T-helper 17 cell (primary cell): Measurements from ENCODE around the gene LCN12. TPM values are rescaled to one million over a fixed set of nuclear protein-coding genes. Genes with fewer than 3 reads are reported as not detected.
A peak's percentile ranks its signal among the peaks of the same experiment; 100 is the strongest.

ENCODE experiments used
- ATAC-seq: fragments of 150-1000 bp; cut with Tn5 transposase; 2 replicates; pipeline ENCODE4 v1.10.0; 2021; ENCODE audit warnings: mild to moderate bottlenecking, moderate library complexity
- DNase-seq, 3 donors: peaks; one replicate each; pipeline versions ENCODE4 v3.0.0 to v3.0.0-alpha.2; 2020 to 2021
- H3K9me3 ChIP-seq: one replicate; pipeline ENCODE4 v1.7.0; 2013; ENCODE audit warnings: low read length, mild to moderate bottlenecking; ENCODE audit not compliant: control insufficient read depth, poor library complexity, severe bottlenecking
- H3K27ac Mint-ChIP-seq: one replicate; pipeline ENCODE4 v1.8.0; 2022; ENCODE audit warnings: mild to moderate bottlenecking, moderate library complexity, mixed read lengths
- H3K27me3 Mint-ChIP-seq: one replicate; pipeline ENCODE4 v1.8.0; 2022; ENCODE audit warnings: mixed read lengths
- H3K36me3 Mint-ChIP-seq: one replicate; pipeline ENCODE4 v1.8.0; 2022; ENCODE audit warnings: low read depth, mixed read lengths
- H3K4me1 Mint-ChIP-seq: one replicate; pipeline ENCODE4 v1.8.0; 2022; ENCODE audit warnings: mild to moderate bottlenecking, mixed read lengths
- H3K4me3 Mint-ChIP-seq: one replicate; pipeline ENCODE4 v1.8.0; 2022; ENCODE audit warnings: mild to moderate bottlenecking, moderate library complexity, mixed read lengths
- total RNA-seq, 4 donors: library from RNA in 2 of 4; stranded (reverse) in 2 of 4; gene quantifications; one replicate each; pipeline ENCODE4 v1.2.3 and lab custom pipeline; 2022 to 2026

The LCN12 gene
- total RNA-seq, 2 donors from 2014 or later: 2.6 to 4.2 TPM

DNA sequence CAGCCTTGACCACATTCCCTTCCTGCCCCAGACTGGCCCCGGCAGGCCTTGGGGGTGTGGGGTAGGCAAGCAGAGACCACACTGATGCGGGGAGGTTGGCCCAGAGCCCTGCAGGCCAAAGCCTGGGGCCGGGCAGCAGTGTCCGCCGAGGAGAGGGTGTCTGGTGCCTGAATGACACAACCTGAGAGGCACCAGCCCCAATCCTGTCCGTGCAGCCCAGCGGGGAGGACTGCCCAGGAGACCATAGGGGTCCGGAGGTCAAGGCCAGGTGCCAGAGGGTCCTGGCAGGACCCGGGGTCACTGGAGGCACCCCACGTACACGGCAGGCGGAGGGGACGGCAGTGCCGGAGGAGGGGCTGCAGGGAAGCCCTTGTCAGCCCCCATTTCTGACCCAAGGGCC lies 19.7 kb downstream of the LCN12 start:
- H3K9me3 ChIP-seq: no peaks in the 10 kb centered on the region
- Mint-ChIP-seq H3K27ac (no peak overlapping the region), H3K4me3 (no peak overlapping the region), H3K4me1 (peaks cover 22% of the 10 kb centered on the region), H3K27me3 (no peaks in the 10 kb centered on the region), H3K36me3 (no peaks in the 10 kb centered on the region)
- DNase-seq: no peak
- ATAC-seq: no peak

DNA sequence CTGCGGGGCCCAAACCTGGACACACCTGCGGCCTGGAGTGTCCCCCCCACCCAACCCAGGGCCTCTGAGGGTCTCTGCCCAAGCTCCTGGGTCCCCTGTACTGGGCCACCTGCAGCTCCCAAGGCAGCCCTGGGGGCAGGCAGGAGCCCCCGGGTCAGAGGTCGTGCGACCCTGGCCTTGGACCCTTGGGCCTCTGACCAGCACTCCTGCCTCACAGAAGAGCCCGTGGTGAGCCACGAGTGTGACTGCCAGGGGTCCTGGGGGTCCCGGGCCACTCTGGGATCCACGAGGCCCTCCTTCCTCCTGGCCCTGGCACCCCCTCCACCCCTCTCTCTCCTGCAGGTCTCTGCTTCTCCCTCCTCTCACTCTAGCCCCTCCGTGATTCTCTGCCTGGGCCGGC lies 20.3 kb downstream of the LCN12 start:
- no peak for DNase-seq
- H3K4me1 Mint-ChIP-seq: peaks cover 20% of the 10 kb centered on the region
- ATAC-seq: no peak
- H3K9me3 ChIP-seq: no peaks in the 10 kb centered on the region
- H3K36me3 Mint-ChIP-seq: no peaks in the 10 kb centered on the region
- H3K27ac Mint-ChIP-seq: no peak overlapping the region
- H3K27me3 Mint-ChIP-seq: no peaks in the 10 kb centered on the region
- H3K4me3 Mint-ChIP-seq: no peak overlapping the region

DNA sequence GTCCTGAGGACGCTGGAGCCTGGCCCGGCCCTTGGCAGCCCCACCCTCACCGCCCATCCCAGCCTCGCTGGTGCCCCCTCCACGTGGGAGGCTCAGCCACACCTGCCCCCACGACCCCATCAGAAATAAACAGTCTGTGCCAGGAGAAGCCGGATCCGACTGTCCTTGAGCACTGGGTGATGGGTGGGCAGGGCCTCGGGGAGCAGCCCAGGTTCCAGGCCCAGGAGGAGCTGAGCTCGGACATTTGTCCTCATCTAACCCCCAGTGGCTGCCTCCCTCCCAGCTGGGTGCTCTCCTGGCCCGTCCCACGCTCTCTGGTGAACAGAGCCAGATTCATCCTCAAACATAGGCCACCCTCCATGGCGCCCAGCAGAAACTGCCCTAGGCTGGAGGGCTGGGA lies 20.7 kb downstream of the LCN12 start:
- Mint-ChIP-seq H3K4me3 (no peak overlapping the region), H3K36me3 (no peaks in the 10 kb centered on the region), H3K27me3 (no peaks in the 10 kb centered on the region), H3K4me1 (peaks cover 20% of the 10 kb centered on the region), H3K27ac (no peak overlapping the region)
- DNase-seq: no peak
- H3K9me3 ChIP-seq: no peaks in the 10 kb centered on the region
- no peak for ATAC-seq

DNA sequence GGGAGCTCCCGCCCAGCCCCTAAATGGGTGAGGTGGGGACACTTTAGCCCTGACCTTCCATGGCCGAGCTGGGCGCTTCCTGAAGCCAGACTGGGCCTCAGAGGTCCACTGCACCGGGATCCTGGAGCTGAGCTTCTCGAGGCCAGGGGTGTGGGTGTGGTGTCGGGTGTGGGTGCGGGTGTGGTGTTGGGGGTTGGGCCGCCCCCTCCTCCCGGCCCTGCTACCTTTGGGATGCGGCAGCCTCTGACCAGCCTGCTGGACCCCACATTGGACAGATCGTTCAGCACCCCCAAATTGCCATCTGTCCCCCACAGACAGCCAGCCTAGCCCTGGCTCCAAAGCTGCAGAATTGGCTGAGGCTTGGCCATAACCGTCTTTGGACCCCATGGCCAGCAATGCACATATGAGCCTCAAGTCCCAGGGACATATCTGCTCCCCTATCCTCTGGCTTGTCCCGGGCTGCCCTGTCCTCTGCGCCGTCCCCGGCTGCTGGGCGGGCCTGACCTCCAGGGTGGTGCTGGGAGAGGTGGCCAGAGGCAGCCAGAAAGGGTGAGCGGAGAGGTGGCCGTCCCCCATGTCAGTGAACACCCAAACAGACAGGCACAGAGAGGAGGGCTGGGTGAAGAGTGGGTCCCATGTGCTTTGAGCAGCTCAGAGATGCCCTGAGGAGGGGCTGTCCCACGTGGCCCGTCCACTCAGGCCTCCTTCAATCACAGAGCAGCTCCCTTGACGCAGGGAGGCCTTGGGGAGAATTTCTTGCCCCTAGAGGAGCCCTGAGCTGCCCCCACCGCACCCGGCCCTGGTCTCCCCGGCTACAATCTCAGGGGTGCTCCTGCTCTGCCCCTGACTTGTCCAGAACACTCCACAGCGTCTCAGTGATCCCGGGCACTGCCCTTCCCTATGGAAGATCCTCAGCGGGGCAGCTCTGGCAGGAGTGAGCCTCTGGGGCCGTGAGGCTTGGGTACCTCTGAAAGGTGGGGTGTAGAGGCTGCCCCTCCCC lies 21.8 kb downstream of the LCN12 start:
- no peak for ATAC-seq
- peaks cover 20% of the 10 kb centered on the region for H3K4me1 Mint-ChIP-seq
- H3K9me3 ChIP-seq: no peaks in the 10 kb centered on the region
- H3K27ac Mint-ChIP-seq: peak overlapping the region; percentile 74
- peak overlapping the region; percentile 86 for H3K4me3 Mint-ChIP-seq
- no peaks in the 10 kb centered on the region for H3K27me3 Mint-ChIP-seq
- H3K36me3 Mint-ChIP-seq: no peaks in the 10 kb centered on the region
- DNase-seq: no peak

DNA sequence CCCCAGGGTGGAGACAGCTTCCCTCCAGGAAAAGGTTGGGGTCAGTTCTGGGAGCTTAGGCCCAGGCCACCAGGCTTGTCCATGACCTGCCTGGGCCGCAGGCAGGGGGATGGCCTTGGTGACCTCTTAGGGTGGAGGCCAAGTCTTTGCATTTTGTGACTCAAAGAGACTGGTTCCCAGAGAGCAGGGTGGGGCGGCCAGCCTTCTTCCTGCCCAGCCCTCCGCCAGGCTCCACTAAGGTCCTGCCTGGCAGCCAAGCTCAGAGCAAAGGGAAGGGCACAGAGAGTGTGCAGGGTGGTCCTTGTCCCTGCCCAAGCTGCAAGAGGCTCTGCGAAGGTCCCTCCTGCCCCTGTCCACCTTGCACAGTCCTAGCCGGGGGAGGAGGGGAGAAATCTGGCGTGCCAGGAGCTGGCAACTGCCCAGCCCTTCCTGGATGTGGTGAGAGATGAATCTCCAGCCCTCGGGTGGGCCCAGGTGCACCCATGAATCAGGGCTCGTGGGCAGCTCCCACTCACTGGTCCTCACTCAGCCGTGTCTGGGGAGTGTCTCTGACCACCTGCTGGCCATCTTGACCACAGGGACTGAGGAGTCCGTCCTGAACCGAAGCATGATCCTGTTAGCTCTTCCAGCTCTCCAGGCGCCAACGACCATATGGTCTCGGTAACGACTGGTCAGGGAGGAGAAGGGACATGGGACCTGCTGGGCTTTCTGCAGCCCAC lies 22.9 kb downstream of the LCN12 start:
- no peaks in the 10 kb centered on the region for H3K27me3 Mint-ChIP-seq
- peak overlapping the region; percentile 86 for H3K4me3 Mint-ChIP-seq
- H3K4me1 Mint-ChIP-seq: peaks cover 20% of the 10 kb centered on the region
- peak overlapping the region; percentile 74 for H3K27ac Mint-ChIP-seq
- DNase-seq (no peak), ATAC-seq (no peak)
- H3K36me3 Mint-ChIP-seq: no peaks in the 10 kb centered on the region
- H3K9me3 ChIP-seq: no peaks in the 10 kb centered on the region

DNA sequence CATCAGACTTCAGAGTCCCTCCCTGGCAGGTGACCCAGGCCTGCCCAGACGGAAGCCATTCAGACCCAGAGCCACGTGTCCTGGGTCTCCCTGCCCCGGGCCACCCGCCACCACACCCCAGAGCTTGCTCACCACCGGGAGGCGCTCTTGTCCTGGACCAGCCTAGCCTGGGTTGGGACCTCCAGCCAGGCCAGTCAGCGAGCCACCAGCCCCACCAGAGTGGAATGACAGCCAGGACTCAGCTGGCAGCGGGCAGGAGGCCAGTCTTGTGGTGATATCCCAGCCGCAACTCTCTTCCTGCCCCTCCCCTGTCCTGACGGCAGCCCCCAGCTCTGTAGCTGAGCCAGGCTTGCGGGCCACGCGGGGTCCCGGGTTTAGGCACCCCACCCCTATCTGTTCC lies 23.6 kb downstream of the LCN12 start:
- H3K36me3 Mint-ChIP-seq: no peaks in the 10 kb centered on the region
- no peak for ATAC-seq
- peak in 1 of 3 donors; percentile 39 for DNase-seq
- H3K27me3 Mint-ChIP-seq: no peaks in the 10 kb centered on the region
- H3K4me1 Mint-ChIP-seq: peaks cover 22% of the 10 kb centered on the region
- H3K9me3 ChIP-seq: no peaks in the 10 kb centered on the region
- H3K4me3 Mint-ChIP-seq: peak overlapping the region; percentile 86
- peak overlapping the region; percentile 74 for H3K27ac Mint-ChIP-seq

DNA sequence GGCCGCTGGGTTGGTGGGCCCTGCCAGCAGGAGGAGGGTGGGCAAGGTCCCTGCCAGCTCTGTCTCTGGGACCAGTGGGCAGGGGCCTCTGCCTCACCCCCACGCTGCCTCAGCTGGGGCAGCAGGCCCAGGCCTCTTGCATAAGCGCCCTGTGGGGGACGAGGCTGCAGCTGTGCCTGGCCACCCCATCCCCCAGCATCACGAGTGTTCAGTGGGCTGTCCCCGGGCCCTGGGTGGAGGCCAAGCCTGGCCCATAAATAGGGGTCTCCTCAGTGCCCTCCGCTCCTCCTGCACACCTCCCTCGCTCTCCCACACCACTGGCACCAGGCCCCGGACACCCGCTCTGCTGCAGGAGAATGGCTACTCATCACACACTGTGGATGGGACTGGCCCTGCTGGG lies 25.1 kb downstream of the LCN12 start, which contains the start of gene PTGDS:
PTGDS (plus strand) TSS at position 282 of the 400 bp plus-strand sequence; CDS start at position 357, 75 bp downstream.
- H3K4me3 Mint-ChIP-seq: peak within 1 kb of the TSS; percentile 86
- H3K27ac Mint-ChIP-seq: peak within 1 kb of the TSS; percentile 74
- no peaks in the 10 kb centered on the region for H3K27me3 Mint-ChIP-seq
- no peak for DNase-seq
- no peaks in the 10 kb centered on the region for H3K9me3 ChIP-seq
- H3K4me1 Mint-ChIP-seq: peaks cover 24% of the 10 kb centered on the region
- no peak for ATAC-seq
- no peaks in the 10 kb centered on the region for H3K36me3 Mint-ChIP-seq

DNA sequence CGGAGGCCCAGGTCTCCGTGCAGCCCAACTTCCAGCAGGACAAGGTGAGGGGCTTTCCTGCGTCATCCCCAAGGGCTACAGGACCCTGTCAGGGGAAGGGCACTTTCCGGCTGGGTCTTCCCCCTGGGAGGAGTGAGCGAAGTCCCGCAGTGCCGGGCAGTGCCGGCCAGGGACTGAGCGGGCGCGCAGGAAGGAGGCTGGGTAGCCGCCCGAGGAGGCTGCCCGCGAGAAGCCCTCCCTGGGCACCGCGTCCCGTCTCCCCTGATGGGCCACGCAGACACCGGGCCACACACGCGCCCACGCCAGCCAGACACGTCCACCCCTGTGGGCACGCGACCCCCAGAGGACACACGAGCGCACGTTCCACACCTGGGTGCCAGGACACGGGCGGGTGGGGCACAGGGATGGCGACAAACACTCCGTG lies 25.6 kb downstream of the LCN12 start:
- H3K9me3 ChIP-seq: no peaks in the 10 kb centered on the region
- H3K4me1 Mint-ChIP-seq: peaks cover 24% of the 10 kb centered on the region
- H3K27ac Mint-ChIP-seq: no peak overlapping the region
- no peaks in the 10 kb centered on the region for H3K36me3 Mint-ChIP-seq
- no peak for DNase-seq
- H3K27me3 Mint-ChIP-seq: no peaks in the 10 kb centered on the region
- peak overlapping the region; percentile 86 for H3K4me3 Mint-ChIP-seq
- ATAC-seq: no peak

DNA sequence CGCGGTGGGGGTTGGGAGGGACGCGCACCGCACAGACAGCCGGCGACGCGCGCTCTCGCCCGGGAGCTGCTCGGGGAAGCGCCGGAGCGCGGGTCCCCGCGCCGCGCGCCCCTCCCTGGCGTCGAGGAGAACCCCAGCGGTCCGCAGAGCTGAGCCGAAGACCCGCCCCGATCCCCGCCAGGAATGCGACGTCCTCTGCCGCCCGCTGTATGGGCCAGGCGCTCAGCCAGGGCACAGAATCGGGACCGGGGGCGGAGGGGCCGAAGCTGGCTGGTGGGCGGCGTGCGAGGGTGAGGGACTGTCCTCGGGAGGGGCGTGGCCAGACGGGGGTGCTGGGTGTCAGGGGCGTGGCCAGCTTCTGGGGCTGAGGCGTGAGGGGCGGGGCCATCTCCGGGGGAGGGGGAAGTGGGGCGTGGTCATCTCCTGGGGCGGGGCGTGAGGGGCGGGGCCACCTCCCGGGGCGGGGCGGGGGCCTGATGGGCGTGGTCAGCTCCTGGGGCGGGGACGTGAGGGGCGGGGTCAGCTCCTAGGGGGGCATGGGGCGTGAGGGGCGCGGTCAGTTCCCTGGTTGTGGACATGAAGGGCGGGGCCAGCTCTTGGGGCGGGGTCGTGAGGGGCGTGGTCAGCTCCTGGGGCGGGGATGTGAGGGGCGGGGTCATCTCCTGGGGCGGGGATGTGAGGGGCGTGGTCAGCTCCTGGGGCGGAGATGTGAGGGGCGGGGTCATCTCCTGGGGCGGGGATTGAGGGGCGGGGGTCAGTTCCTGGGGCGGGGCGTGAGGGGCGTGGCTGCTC lies 26.2 kb downstream of the LCN12 start:
- H3K36me3 Mint-ChIP-seq: no peaks in the 10 kb centered on the region
- H3K9me3 ChIP-seq: no peaks in the 10 kb centered on the region
- peak overlapping the region; percentile 86 for H3K4me3 Mint-ChIP-seq
- ATAC-seq: peak; percentile 74
- H3K27ac Mint-ChIP-seq: no peak overlapping the region
- no peaks in the 10 kb centered on the region for H3K27me3 Mint-ChIP-seq
- DNase-seq: peak; percentile 66 to 82 (median 76)
- peaks cover 24% of the 10 kb centered on the region for H3K4me1 Mint-ChIP-seq

DNA sequence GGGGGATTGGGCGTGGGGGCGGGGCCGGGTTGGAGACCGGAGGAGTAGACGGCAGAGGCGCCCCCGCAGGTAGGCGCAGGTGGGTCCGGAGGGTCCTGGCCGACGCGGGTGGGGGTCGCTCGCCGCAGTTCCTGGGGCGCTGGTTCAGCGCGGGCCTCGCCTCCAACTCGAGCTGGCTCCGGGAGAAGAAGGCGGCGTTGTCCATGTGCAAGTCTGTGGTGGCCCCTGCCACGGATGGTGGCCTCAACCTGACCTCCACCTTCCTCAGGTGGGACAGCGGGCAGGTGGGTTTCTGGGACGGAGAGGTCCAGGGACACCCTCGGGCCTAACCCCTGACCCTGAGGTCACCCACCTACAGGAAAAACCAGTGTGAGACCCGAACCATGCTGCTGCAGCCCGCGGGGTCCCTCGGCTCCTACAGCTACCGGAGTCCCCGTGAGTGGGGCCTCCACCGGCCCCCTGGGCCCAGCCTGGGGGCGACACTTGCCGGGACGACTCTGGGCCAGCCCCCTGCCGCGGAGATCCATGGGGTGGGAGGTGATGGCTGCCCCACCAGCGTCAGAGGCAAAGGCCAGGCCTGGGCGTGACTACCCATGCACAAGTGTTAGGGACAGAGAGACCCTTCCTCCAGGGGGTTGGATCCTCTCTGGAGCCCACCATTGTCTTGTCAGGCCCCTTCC lies 26.9 kb downstream of the LCN12 start:
- no peaks in the 10 kb centered on the region for H3K9me3 ChIP-seq
- no peak overlapping the region for H3K27ac Mint-ChIP-seq
- peaks cover 27% of the 10 kb centered on the region for H3K4me1 Mint-ChIP-seq
- DNase-seq (no peak), ATAC-seq (no peak)
- H3K4me3 Mint-ChIP-seq: no peak overlapping the region
- peaks cover 7% of the 10 kb centered on the region for H3K27me3 Mint-ChIP-seq
- peaks cover 3% of the 10 kb centered on the region for H3K36me3 Mint-ChIP-seq

DNA sequence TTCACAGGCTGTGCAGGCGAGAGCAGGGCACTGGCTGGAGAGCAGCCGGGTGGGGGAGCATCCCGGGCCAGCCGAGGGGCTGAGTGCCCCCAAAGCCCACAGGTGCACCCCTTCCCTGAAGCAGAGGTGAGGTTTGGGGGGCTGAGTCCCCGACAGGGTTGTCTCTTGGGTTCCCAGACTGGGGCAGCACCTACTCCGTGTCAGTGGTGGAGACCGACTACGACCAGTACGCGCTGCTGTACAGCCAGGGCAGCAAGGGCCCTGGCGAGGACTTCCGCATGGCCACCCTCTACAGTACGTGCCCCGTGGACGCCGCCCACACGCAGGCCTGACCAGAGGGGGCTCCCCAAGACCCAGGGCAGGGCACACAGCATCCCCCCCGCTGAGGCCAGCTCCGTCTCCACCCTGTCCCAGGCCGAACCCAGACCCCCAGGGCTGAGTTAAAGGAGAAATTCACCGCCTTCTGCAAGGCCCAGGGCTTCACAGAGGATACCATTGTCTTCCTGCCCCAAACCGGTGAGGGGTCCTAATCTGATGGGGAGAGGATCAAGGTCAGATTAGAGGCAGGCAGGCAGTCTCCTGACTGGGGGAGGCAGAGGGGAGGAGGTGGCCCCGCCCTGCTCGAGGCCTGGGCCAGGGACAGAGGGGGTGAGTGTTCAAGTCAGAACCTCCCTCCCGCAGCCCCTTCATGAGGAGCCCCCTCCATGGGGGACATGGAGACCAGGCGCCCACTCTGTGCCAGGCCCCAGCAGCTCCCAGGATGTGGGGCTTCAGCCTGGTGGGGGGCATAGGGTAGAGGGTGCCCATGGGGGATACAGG lies 27.9 kb downstream of the LCN12 start:
- H3K9me3 ChIP-seq: no peaks in the 10 kb centered on the region
- peaks cover 5% of the 10 kb centered on the region for H3K36me3 Mint-ChIP-seq
- H3K4me3 Mint-ChIP-seq: no peak overlapping the region
- peaks cover 21% of the 10 kb centered on the region for H3K4me1 Mint-ChIP-seq
- ATAC-seq (no peak), DNase-seq (no peak)
- H3K27ac Mint-ChIP-seq: no peak overlapping the region
- peaks cover 10% of the 10 kb centered on the region for H3K27me3 Mint-ChIP-seq
